Stimulated activated CD4-positive, alpha-beta T cell treated with anti-CD3 and anti-CD28 coated beads, Interleukin-12 subunit alpha, Interleukin-12 subunit beta, amount 100 ng/mL, for 4 hours (primary cell): Measurements from ENCODE around the gene CMIP.

Experiments used
- DNase-seq: peaks from one replicate; pipeline ENCODE4 v3.0.0-alpha.2; 2020

Gene CMIP

DNA sequence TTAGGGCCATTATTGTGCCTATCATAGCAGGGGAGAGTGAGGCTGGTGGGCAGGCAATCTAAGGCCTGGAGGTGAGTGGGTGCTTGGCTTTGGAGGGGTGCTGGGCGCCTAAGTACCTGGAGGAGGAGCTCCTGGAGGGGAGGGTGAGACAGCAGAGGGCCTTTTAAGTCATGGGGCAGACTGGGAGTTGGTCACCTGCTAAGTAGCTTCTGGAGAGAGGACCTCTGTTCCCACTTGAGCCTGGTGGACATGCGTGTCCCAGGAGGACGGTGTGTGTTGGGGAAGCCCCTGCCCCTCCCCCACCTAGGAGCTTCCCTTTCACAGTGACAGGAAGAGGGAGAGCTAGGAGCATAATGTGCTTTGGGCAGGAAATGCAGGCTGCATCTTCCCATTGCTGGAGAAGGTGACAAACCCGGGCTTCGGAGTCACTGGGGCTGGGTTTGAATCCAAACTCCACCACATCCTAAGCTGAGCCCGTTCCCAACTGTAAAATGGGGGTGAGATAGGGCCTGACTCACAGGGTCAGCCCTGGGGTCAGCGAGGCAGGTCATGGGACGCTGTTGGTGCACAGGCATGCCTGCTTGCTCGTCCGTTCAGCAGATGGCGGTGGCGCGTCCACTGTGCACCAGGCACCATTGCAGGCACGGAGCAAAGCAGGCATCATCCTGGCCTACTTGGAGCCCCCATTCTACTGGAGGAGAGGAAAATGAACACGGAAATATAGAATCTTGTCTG, 37.9 kb downstream of the CMIP start:
- DNase-seq, result no peak

GRCh38 chr16:81483064-81483969, 38.7 kb downstream of the CMIP start:
- no peak for DNase-seq

DNA sequence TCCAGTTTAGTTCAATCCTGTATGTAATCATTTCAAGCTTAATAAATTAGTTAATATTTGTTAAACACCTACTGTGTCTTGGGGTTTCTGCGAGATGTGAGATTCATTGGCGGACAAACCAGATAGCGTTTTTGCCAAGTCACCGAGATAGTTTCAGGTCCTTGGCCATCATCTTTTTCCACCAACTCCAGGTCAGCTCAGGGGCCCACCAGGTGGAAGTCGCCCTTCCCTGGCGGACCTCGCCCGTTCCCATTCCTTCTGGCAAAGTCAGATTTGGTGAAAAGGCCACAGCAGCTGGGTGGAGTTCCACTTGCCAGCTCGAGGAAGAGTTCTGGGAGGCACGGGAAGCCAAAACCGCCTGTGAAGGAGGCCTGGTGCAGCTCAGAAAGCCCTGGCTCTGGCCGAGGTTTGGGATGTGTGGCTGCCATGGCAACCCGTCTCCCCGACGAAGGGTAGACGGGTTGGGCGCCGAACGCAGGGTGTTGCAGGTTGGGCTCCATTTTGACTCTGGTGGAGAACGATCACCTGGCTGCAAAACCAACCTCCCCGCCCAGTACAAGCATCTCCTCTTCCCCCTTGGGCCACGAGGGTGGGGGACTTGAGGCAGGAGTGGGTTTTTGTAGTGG, 39.5 kb downstream of the CMIP start:
- DNase-seq, result no peak

GRCh38 chr16:81484908-81485624, 40.5 kb downstream of the CMIP start:
- no peak for DNase-seq

DNA sequence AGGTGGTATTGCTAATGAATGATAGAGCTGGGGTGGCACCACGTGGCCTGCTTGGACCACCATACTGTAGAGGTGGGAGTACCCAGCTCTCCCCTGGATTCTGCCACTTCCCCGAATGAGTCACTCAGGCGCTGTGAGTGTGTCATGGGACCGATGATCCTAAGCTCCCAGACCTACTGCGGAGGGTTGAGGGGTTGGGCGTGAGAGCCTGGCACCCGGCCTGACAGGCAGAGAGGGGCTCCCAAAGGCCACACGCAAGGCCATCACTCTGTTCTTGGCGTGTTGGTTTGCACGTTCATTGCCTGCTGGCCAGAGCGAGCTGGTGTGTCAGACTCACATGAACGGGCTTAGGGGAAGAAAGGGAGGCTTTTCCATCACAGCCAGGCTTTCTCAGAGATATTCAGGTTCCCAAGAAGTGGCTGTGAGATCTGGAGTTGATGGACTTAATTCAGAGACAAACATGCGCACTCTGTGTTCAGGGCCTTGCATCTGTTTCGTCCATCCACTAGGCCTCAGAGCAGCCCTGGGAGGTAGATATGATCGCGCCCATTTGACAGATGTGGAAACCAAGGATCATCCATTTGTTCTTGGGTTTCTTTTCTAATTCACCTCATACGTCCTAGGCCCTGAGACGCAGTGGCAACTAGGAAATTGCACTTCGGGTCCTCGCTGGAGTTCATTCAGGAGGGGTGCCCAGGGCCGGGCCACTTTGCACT, 41.4 kb downstream of the CMIP start:
- no peak for DNase-seq

DNA sequence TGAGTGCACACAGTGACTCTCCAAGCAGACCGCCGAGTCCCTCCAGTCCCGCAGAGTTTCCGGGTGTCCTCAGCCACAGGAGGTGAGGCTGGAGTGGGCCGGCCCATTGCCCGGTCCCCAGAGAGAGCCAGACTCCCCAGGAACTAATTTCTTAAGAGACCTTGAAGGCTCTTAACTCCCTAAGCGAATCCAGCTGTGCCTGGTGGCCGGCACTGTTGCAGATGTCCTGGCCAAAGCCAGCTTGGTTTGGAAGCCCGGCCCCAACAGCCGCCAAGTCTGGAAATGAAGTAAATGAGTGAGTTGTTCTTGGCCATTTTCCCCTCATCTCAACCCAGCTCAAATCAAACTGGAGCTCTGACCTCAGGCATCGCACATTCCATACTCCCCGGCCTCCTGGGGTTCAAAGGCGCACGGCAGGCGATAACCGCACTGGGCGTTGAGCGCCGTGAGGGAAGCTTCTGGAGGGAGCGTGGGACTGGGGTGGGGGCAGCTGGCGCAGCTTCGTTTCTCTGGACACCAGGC, 42.0 kb downstream of the CMIP start:
- no peak for DNase-seq

GRCh38 chr16:81487301-81487720, 42.7 kb downstream of the CMIP start:
- DNase-seq, result no peak

DNA sequence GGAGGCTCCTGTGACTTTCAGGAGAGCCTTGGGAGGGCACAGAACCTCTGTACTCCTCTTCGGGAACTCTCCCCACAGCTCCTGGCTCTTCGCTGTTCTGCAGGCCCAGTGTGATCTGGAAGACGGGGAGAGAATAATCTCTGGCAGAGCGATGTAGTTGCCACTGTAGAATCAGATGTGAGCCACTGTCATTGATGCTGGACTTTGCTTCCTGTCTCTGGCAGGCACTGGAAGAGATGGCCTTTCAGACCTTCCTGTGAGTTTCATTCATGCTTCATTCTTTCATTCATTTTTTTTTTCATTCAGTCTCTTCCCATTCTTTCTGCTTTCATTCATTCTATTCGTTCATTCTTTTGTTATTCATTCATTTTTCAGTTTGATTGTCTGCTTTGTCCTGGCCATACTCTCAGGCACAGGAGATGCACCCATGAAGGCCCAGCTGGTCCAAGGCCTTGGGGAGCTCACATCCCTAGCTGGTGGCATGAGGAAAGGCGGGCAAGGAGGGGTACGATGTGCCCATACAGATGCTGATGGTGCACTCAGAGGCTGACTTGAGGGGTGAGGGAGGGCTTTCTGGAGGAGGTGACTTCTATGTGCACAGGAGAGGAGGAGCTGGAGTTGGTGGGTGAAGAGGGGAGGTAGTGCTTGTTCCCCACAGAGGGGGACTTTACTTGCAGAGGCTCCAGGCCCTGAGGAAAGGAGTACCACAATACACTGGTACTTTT, 44.2 kb downstream of the CMIP start:
- DNase-seq, result no peak

GRCh38 chr16:81489547-81490267, 45.1 kb downstream of the CMIP start:
- no peak for DNase-seq

GRCh38 chr16:81491541-81492188, 47.1 kb downstream of the CMIP start:
- DNase-seq, result no peak

DNA sequence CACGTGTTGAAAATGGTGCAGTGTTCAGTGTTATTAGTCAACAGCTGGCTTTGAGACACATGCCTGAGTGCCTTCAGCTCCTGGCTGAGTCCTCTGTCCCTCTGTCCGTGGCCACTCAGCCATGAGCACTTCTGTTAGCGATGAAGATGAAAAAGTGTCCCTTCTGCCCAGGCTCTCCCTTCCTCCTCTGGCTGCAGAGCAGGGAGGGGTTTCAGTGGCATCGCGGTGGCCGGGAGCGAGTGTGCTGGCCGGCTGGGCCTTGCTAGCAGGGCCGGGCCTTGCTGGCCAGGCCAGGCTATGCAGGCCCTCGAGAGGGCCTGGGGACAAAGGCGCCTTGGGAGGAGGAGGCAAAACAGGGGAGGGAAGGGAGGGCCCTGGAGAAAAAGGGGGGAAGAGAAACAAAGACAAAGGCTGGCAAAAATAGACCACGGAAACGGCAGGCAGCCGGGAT, 47.7 kb downstream of the CMIP start:
- DNase-seq, result no peak

- DNase-seq, result no peak
Observed at GRCh38 chr16:81492965-81493754, 48.6 kb downstream of the CMIP start.

DNA sequence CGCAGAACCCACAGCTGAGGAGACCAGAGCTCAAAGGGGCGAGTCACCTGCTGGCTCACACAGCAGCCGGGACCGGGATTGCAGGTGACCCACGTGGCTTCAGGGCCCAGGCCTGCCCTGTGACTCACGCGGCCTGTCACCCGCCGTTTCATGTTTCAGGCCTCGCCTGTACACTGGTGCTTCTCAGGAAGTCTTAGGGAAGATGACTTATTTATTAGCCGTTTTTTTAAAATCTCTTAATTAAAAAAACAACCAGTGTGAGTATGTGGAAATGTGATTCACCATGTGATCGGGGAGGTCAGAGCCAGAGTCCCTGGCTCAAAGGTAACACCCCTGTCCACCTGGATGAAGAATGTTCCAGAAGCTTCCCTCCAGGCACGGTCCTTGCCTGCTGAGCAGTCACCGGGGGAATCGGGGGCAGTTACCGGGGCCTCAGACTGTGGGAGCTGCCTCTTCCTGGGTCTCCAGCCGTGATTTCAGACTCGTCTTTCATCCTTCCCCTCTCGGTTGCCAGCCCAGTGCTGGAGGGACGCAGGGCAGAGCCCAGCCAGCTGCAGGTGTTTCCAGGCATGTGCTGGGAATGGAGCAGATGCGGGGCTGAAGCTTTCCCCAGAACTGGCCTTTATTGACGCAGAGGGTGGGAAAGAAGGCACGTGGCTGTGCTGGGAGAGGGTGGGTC, 49.3 kb downstream of the CMIP start:
- peak; percentile 20 for DNase-seq

- no peak for DNase-seq
Observed at GRCh38 chr16:81494434-81494806, 49.8 kb downstream of the CMIP start.

DNA sequence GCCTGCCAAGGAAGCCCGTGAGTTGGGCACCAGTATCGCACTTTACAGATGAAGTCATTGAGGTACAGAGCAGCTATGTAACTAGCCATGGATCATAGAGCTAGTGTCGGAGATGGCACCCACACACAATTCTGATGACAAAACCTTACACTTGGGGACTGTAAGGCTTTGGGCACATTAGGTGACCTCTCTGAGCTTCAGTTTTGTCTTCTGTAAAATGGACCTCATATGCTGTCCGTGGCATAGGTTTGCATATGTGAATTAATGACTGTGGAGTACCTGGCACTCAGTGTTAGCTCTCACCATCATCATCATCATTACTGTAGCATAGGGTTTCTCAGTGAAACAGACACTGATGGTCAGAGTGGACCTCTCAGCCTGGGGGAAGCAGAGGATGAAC, 50.3 kb downstream of the CMIP start:
- no peak for DNase-seq

DNA sequence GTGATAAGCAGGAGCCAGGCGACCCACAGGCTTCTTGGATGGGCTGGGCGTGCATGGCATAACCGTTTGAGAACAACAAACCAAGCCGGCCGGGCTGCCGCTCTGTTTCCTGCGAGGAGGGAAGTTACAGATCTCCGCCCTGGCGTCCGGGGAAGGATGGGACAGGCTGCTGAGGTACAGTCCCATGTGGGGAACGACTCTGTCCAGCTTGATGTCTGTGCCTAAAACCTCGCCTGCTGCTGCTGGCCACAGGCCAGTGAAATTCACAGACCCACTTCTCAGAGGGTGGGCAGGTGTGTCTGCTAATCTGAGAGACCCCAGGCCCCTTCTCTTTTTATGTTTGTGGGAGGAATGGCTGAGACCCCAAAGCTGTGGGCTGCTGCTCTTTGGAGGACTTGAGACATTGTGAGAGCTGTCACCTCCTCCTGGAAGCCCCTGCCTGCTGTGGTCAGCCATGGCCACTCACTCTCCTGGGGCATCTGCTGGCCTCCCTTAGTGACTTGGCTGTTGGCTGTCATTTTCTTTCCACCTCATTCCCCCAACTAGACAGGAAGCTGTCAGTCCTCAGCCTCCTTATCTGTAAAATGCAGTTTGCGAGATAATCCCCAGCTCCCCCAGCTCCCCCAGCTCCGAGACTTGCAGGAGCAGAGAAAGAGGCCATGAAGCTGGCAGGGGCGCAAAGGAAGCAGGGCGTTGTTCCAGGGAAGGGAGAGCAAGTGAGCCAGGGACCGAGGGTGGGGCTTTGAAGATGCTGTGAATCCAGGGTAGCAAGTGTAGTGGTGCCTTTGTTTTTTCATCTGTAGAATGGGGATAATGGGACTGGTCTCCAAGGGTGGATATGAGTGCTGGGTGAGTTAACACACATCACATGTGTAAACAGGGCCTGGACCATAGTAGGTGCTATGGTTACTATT, 51.0 kb downstream of the CMIP start:
- DNase-seq, result no peak

DNA sequence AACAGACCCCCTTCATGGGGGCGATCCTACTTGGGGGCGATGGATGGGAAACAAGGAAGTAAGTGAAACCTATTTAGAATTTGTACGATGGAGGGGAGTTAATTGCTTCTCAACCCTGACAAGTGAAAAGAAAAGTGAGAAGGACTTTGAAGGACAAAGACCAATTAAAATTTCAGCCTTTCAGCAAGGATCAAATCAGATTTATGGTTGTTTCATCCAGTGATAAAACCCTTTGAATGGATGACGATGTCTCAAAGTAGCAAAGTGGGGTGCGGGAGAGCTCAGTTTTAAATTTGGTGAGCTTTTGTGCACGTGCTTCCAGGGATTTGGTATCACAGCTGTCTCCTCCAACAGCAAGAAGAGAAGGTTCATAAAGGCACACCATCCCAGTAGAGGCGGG, 51.7 kb downstream of the CMIP start:
- no peak for DNase-seq

- DNase-seq, result no peak
Observed at GRCh38 chr16:81496742-81497141, 52.1 kb downstream of the CMIP start.
